OCI-LY1 (cell line): ENCODE measurements around the gene TTC3.

Source experiments
- CTCF ChIP-seq: fragments of 200-600 bp; sonication (generic), shearing (Covaris generic); IDR thresholded peaks from 2 replicates; pipeline ENCODE4 v1.5.1; 2017; ENCODE audit warnings: mild to moderate bottlenecking, antibody characterized with exemption, low read length, moderate library complexity, mixed read lengths
- EZH2 ChIP-seq: fragments of 200-600 bp; sonication (generic), shearing (Covaris generic); IDR thresholded peaks from 2 replicates; pipeline ENCODE4 v1.8.0; 2017; ENCODE audit warnings: borderline replicate concordance, mixed run types, mild to moderate bottlenecking, antibody characterized with exemption, low read length, moderate library complexity, mixed read lengths

DNA sequence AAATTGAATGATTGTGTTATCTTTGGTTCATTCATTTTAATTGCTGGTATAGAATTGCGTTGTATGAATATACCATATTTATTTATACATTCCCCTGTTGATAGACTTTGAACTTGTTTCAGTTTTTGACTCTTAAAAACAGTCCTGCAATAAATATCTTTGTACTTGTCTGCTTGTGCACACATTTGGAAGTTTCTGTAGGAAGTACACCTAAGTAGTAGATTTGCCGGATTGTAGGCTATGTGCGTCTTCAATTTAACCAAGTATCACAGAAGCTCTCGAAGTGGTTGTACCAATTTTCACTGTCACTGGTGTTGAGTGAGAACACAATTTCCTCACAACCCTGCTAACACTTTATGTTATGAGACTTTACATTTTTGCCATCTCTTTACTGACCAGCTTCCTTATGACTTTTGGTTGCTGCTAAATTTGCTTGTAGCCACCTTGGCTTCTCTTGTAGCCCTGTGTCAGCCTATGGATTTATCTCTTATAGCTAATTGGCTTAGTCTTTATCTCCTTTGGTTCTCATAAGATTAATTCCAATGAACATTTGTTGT is 2.2 kb downstream of the TTC3 start:
- TF ChIP-seq CTCF, result no peak
- no peak for TF ChIP-seq EZH2
